GM12872 (cell line): Measurements from ENCODE around the gene FAM209A.

ENCODE experiments used
- CTCF ChIP-seq: IDR thresholded peaks from 3 replicates; pipeline ENCODE4 v1.5.1; 2011; ENCODE audit warnings: low read depth, mild to moderate bottlenecking, low read length, moderate library complexity; ENCODE audit not compliant: insufficient read depth

Gene FAM209A

GRCh38 chr20:56566621-56567020 lies 42.1 kb downstream of the FAM209A start:
- TF ChIP-seq CTCF, result no peak

DNA sequence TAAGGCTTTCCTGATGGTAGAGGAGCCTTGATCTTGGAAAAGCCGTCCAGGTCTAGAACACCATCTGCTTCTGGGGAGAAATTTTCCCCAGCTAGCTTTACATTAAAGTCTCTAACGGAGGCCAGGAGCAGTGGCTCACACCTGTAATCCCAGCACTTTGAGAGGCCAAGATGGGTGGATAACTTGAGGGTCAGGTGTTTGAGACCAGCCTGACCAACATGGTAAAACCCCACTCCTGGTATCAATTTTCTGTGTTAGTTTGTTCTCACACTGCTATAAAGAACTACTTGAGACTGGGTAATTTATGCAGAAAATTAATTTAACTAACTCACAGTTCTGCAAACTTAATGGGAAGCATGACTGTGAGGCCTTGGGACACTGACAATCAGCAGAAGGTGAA lies 46.3 kb downstream of the FAM209A start:
- TF ChIP-seq CTCF, result no peak

DNA sequence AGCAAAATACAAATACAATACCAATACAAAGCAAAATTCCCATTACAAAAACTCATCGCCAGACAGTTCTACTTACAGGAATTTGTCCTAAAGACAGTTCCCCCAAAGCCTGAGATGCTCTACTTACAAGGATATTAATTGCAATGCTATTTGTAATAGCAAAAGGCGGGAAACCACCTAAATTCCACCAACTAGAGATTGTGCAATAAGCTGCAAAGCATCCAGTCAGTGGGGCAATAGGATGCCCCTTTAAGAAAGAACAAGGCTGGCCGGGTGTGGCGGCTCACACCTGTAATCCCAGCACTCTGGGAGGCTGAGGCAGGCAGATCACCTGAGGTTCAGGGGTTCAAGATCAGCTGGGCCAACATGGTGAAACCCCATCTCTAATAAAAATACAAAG lies 47.6 kb downstream of the FAM209A start:
- TF ChIP-seq CTCF, result no peak

GRCh38 chr20:56573986-56574385 lies 49.4 kb downstream of the FAM209A start:
- TF ChIP-seq CTCF, result no peak

DNA sequence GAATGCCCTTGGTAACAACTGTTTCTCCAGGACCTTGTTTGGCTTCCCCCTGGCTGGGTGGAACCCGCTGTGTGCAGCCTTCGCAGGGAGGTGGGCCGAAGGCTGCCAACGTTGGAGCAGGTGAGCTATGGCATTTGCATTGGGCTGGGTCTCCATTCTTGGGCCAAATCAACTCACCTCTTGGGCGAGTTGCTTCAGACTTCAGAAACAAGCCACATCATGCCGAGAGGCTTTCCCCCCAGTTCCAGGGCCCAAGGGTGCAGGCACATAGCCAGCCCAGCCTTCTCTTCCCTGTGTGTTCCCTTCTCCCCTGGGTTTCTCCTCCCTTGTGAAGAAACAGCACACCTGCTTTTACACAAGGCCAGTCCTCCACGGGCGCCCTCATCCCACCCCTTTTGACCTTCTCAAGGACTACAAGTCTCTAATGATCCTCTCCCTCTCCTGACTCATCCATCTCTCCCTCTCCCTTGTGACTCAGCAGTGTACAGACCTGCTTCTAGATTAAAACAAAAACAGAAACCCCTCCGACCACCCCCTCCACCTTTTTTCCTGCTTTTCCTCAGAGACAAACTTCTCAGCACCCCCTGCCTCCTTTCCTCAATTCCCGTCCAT lies 50.1 kb downstream of the FAM209A start:
- no peak for TF ChIP-seq CTCF

GRCh38 chr20:56575157-56575556 lies 50.6 kb downstream of the FAM209A start:
- TF ChIP-seq CTCF, result no peak
